K562 (cell line): Measurements from ENCODE around the gene RERE. TPM values are rescaled to one million over a fixed set of nuclear protein-coding genes. Genes with fewer than 3 reads are reported as not detected.

Experiments
- ATAC-seq: fragments of 200-7000 bp; cut with Tn5 transposase; 3 replicates; pipeline ENCODE4 v1.9.1; 2020; ENCODE audit warnings: moderate library complexity
- BruUV-seq: library from RNA; stranded (reverse); fragments of 400-500 nt; replicated peaks from 2 replicates; lab custom pipeline; 2021; lab: Mats Ljungman, UMichigan
- CTCF ChIA-PET: fragments of 300-600 bp; formaldehyde crosslinking; extraction: SDS; loops from one replicate; lab custom pipeline; 2021; ENCODE audit warnings: low intra/inter-chr PET ratio; lab: Yijun Ruan, JAX
- POLR2A ChIA-PET: fragments of 300-600, 350-650 bp; sonication (Branson Sonifier 250); formaldehyde crosslinking; extraction: SDS; loops from one replicate; lab custom pipeline; 2021; ENCODE audit warnings: antibody characterized with exemption, inconsistent platforms; lab: Yijun Ruan, JAX
- DNase-seq, 4 experiments: peaks; one replicate each; pipeline versions ENCODE4 v3.0.0 to v3.0.0-alpha.2; 2011 to 2018; ENCODE audit warnings: low spot score in 3 of 4, mixed read lengths in 3 of 4; ENCODE audit errors: extremely low read depth in 1 of 4
- FAIRE-seq: peaks from 2 replicates; lab custom pipeline; 2011; peaks lifted over from hg19 to GRCh38; lab: Jason Lieb, UNC
- H2AFZ ChIP-seq: 2 replicates; pipeline ENCODE4 v1.6.0; 2011; ENCODE audit warnings: low read depth, low read length, control low read depth, inconsistent platforms
- H3K27ac ChIP-seq: fragments of 200-600 bp; 3 replicates; pipeline ENCODE4 v1.8.0; 2011; ENCODE audit warnings: low read depth, mild to moderate bottlenecking, control low read depth, inconsistent platforms, low read length, moderate library complexity, mixed read lengths; ENCODE audit errors: extremely low read depth
- H3K27me3 ChIP-seq, 2 experiments: fragments of 300-600 bp in 1 of 2; 2 replicates in 1 of 2; 3 replicates in 1 of 2; pipeline versions ENCODE4 v1.6.0 to v1.8.0; 2011; ENCODE audit warnings: inconsistent platforms in 2 of 2, low read length in 2 of 2, mild to moderate bottlenecking in 1 of 2, mixed read lengths in 1 of 2, moderate library complexity in 1 of 2; ENCODE audit not compliant: control insufficient read depth in 2 of 2, insufficient read depth in 2 of 2
- H3K36me3 ChIP-seq: fragments of 300-600 bp; 3 replicates; pipeline ENCODE4 v1.8.0; 2011; ENCODE audit warnings: mild to moderate bottlenecking, low read length, inconsistent platforms; ENCODE audit not compliant: control insufficient read depth, insufficient read depth
- H3K4me1 ChIP-seq, 2 experiments: fragments of 200-600 bp in 1 of 2; replicated peaks in 1 of 2; 2 replicates in 1 of 2; 3 replicates in 1 of 2; pipeline versions ENCODE4 v1.5.1 to v1.8.0; 2011; ENCODE audit warnings: inconsistent platforms in 2 of 2, low read length in 2 of 2, mild to moderate bottlenecking in 1 of 2, mixed read lengths in 1 of 2, moderate library complexity in 1 of 2; ENCODE audit not compliant: control insufficient read depth in 2 of 2, insufficient read depth in 2 of 2
- H3K4me2 ChIP-seq: 2 replicates; pipeline ENCODE4 v1.6.1; 2011; ENCODE audit warnings: low read length, control low read depth, inconsistent platforms, mixed read lengths; ENCODE audit not compliant: insufficient read depth
- H3K4me3 ChIP-seq: fragments of 200-600 bp; sonication (generic), shearing (Covaris generic); 2 replicates; pipeline ENCODE4 v1.5.1; 2016; ENCODE audit warnings: control low read depth, inconsistent platforms
- H3K79me2 ChIP-seq: fragments of 200-600 bp; 3 replicates; pipeline ENCODE4 v1.8.0; 2011; ENCODE audit warnings: low read length, inconsistent platforms; ENCODE audit not compliant: control insufficient read depth, insufficient read depth
- H3K9ac ChIP-seq, 2 experiments: 2 replicates each; pipeline versions ENCODE4 v1.6.0 to v1.6.1; 2011; ENCODE audit warnings: low read depth in 2 of 2, low read length in 2 of 2, control low read depth in 1 of 2, inconsistent platforms in 1 of 2, mild to moderate bottlenecking in 1 of 2, mixed read lengths in 1 of 2; ENCODE audit not compliant: insufficient read depth in 1 of 2
- H3K9me1 ChIP-seq: one replicate; pipeline ENCODE4 v1.6.0; 2011; ENCODE audit warnings: inconsistent platforms, mild to moderate bottlenecking, low read length, moderate library complexity; ENCODE audit not compliant: control insufficient read depth, insufficient read depth
- H3K9me3 ChIP-seq: replicated peaks from 2 replicates; pipeline ENCODE4 v1.5.1; 2011; ENCODE audit warnings: low read depth, low read length, inconsistent platforms; ENCODE audit not compliant: control insufficient read depth, insufficient read depth
- H4K20me1 ChIP-seq: replicated peaks from 2 replicates; pipeline ENCODE4 v1.6.1; 2011; ENCODE audit warnings: low read length, inconsistent platforms, mixed read lengths; ENCODE audit not compliant: control insufficient read depth, insufficient read depth
- NR4A1 ChIP-seq, 2 experiments: fragments of 250-450 bp in 1 of 2; fragments of 450-650 bp in 1 of 2; sonication (Bioruptor Pico) in 1 of 2; IDR thresholded peaks; 2 replicates each; pipeline versions ENCODE4 v1.4.0 to v1.6.1; 2016 to 2020; ENCODE audit warnings: mild to moderate bottlenecking in 2 of 2, missing compliant biosample characterization in 1 of 2, missing genetic modification characterization in 1 of 2, moderate library complexity in 1 of 2
- POU5F1 ChIP-seq: fragments of 150-350 bp; IDR thresholded peaks from 2 replicates; pipeline ENCODE4 v1.6.1; 2014; ENCODE audit warnings: borderline replicate concordance, low read length, low read depth, mild to moderate bottlenecking; ENCODE audit not compliant: partially characterized antibody
- PRPF4 ChIP-seq: fragments of 200-400 bp; formaldehyde crosslinking; IDR thresholded peaks from one replicate; pipeline ENCODE4 v1.6.1; 2017; ENCODE audit warnings: low read length, low read depth, mild to moderate bottlenecking; ENCODE audit not compliant: insufficient read depth, poor library complexity, severe bottlenecking
- RFX1 ChIP-seq: fragments of 450-650 bp; IDR thresholded peaks from 2 replicates; pipeline ENCODE4 v1.6.1; 2016; ENCODE audit warnings: mild to moderate bottlenecking, moderate library complexity
- SMAD3 ChIP-seq: fragments of 450-650 bp; formaldehyde crosslinking; conservative IDR thresholded peaks from 2 replicates; pipeline ENCODE4 v1.4.0; 2020; ENCODE audit warnings: mild to moderate bottlenecking
- SOX6 ChIP-seq: fragments of 450-650 bp; IDR thresholded peaks from 2 replicates; pipeline ENCODE4 v1.6.1; 2014; ENCODE audit warnings: mild to moderate bottlenecking
- TCF3 ChIP-seq: sonication (generic); formaldehyde crosslinking; IDR thresholded peaks from 2 replicates; pipeline ENCODE4 v1.4.0; 2020; ENCODE audit warnings: mild to moderate bottlenecking, missing genetic modification reagents
- ZNF224 ChIP-seq: sonication (generic); formaldehyde crosslinking; IDR thresholded peaks from 2 replicates; pipeline ENCODE4 v1.8.0; 2022; ENCODE audit warnings: mild to moderate bottlenecking, missing genetic modification reagents
- WGBS: fragments of 100-300 bp; shearing (Covaris generic); methylation state at CpG from one replicate; pipeline ENCODE4 v1.1.6; 2016; ENCODE audit warnings: low coverage, mixed read lengths; ENCODE audit not compliant: insufficient coverage; ENCODE audit errors: missing lambda C conversion rate; 5-methylcytosine and 5-hydroxymethylcytosine counted together
- in situ Hi-C: fragments of 300-500 bp; cut with MboI; formaldehyde crosslinking; loops from 4 replicates; pipeline ENCODE4 v1.15.0; 2018; ENCODE audit warnings: inconsistent platforms, mixed read lengths
- intact Hi-C: fragments of 100-400 bp; cut with micrococcal nuclease; formaldehyde crosslinking; loops from 2 replicates; pipeline ENCODE4 v1.14.2; 2022
- polyA plus RNA-seq, 8 experiments: library from polyadenylated mRNA; depleted of rRNA in 4 of 8; stranded (reverse) in 5 of 8; unstranded in 3 of 8; fragments of >200 nt; fragmentation: Nextera tagmentation in 2 of 8; fragmentation: Illumina TruSeq in 1 of 8; extraction: Ambion mirVana in 2 of 8; extraction: Trizol in 1 of 8; gene quantifications; 2 replicates each; pipeline versions ENCODE4 v1.2.1 to v1.2.3, GENCODE V29; 2011 to 2014; ENCODE audit warnings: inconsistent platforms in 1 of 8, missing spikeins in 1 of 8
- total RNA-seq, 7 experiments: library from RNA; depleted of rRNA in 6 of 7; stranded (reverse); fragments of >200 nt in 6 of 7; fragmentation: Illumina TruSeq in 2 of 7; extraction: Trizol in 2 of 7; gene quantifications; 2 replicates each; pipeline versions ENCODE4 v1.2.1 to v1.2.3, GENCODE V29; 2011 to 2021; ENCODE audit warnings: low replicate concordance in 1 of 7
- TF ChIP-seq, protein P1 (sequence below): fragments of 250-450 bp; sonication (Bioruptor Pico); IDR thresholded peaks from 2 replicates; pipeline ENCODE4 v1.5.0; 2022; ENCODE audit warnings: mild to moderate bottlenecking
- TF ChIP-seq, protein P2 (sequence below), 2 experiments: fragments of 450-650 bp in 1 of 2; sonication (generic) in 1 of 2; formaldehyde crosslinking in 1 of 2; IDR thresholded peaks in 1 of 2; conservative IDR thresholded peaks in 1 of 2; 2 replicates each; pipeline versions ENCODE4 v1.6.1 to v1.8.1; 2016 to 2023; ENCODE audit warnings: mild to moderate bottlenecking in 2 of 2, moderate library complexity in 2 of 2, inconsistent platforms in 1 of 2, missing genetic modification reagents in 1 of 2
- TF ChIP-seq, protein P3 (sequence below), 2 experiments: fragments of 450-650 bp in 1 of 2; IDR thresholded peaks; 2 replicates each; pipeline ENCODE4 v1.6.1; 2011 to 2017; ENCODE audit warnings: low read depth in 2 of 2, antibody characterized with exemption in 1 of 2, borderline replicate concordance in 1 of 2, low read length in 1 of 2, mild to moderate bottlenecking in 1 of 2, mixed read lengths in 1 of 2; ENCODE audit not compliant: control insufficient read depth in 1 of 2
- TF ChIP-seq, protein P4 (sequence below): fragments of 450-650 bp; IDR thresholded peaks from 2 replicates; pipeline ENCODE4 v1.6.1; 2016; ENCODE audit warnings: missing biosample characterization, missing genetic modification characterization

The RERE gene
- total and polyA plus RNA-seq, 9 of the 15 experiments (the other 6 are each of a cell fraction or from before 2014, with no cell fraction given): 3.0 to 51.5 (median 13.4) TPM

DNA sequence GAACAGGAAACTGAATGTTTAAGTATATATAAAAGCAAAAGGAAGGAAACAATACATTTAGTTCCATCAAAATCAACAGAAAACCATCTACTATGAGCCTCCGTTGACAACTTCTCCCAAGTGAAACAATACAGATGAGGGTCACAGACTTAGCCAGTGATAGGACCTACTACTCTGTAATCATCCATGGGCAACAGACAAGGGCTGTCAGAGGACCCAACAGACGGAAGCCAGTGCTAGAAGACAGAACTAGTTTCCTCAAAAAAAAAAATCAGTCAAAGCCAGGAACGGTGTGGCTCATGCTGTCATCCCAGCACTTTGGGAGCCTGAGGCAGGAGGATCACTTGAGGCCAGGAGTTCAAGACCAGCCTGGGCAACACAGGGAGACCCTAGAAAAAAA, 20.6 kb downstream of the RERE start:
- H3K4me2 ChIP-seq: no peak overlapping the region
- TF ChIP-seq NR4A1 (CRISPR knock-in tag; IDR thresholded peaks at IDR 0.05): no peak
- no peak for TF ChIP-seq NR4A1 (tag; IDR thresholded peaks at IDR 0.05)
- TF ChIP-seq TCF3 (CRISPR knock-in tag): 0 out of 2 replicates have a peak, but pooled peaks have one; percentile 9
- no peak for TF ChIP-seq PRPF4
- TF ChIP-seq, protein P1, sequence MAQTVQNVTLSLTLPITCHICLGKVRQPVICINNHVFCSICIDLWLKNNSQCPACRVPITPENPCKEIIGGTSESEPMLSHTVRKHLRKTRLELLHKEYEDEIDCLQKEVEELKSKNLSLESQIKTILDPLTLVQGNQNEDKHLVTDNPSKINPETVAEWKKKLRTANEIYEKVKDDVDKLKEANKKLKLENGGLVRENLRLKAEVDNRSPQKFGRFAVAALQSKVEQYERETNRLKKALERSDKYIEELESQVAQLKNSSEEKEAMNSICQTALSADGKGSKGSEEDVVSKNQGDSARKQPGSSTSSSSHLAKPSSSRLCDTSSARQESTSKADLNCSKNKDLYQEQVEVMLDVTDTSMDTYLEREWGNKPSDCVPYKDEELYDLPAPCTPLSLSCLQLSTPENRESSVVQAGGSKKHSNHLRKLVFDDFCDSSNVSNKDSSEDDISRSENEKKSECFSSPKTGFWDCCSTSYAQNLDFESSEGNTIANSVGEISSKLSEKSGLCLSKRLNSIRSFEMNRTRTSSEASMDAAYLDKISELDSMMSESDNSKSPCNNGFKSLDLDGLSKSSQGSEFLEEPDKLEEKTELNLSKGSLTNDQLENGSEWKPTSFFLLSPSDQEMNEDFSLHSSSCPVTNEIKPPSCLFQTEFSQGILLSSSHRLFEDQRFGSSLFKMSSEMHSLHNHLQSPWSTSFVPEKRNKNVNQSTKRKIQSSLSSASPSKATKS (CRISPR knock-in tag): no peak
- TF ChIP-seq, protein P2, sequence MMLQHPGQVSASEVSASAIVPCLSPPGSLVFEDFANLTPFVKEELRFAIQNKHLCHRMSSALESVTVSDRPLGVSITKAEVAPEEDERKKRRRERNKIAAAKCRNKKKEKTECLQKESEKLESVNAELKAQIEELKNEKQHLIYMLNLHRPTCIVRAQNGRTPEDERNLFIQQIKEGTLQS (IDR thresholded peaks at IDR 0.05): no peak
- TF ChIP-seq, protein P2 (CRISPR knock-in tag; conservative IDR thresholded peaks at IDR 0.05): no peak
- no peak for TF ChIP-seq POU5F1
- TF ChIP-seq, protein P3, sequence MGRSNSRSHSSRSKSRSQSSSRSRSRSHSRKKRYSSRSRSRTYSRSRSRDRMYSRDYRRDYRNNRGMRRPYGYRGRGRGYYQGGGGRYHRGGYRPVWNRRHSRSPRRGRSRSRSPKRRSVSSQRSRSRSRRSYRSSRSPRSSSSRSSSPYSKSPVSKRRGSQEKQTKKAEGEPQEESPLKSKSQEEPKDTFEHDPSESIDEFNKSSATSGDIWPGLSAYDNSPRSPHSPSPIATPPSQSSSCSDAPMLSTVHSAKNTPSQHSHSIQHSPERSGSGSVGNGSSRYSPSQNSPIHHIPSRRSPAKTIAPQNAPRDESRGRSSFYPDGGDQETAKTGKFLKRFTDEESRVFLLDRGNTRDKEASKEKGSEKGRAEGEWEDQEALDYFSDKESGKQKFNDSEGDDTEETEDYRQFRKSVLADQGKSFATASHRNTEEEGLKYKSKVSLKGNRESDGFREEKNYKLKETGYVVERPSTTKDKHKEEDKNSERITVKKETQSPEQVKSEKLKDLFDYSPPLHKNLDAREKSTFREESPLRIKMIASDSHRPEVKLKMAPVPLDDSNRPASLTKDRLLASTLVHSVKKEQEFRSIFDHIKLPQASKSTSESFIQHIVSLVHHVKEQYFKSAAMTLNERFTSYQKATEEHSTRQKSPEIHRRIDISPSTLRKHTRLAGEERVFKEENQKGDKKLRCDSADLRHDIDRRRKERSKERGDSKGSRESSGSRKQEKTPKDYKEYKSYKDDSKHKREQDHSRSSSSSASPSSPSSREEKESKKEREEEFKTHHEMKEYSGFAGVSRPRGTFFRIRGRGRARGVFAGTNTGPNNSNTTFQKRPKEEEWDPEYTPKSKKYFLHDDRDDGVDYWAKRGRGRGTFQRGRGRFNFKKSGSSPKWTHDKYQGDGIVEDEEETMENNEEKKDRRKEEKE (IDR thresholded peaks at IDR 0.05; ENCODE audit: borderline replicate concordance in 1 of 2, control insufficient read depth in 1 of 2, low read depth in 2 of 2, low read length in 1 of 2): no peak
- TF ChIP-seq SMAD3 (CRISPR knock-in tag): no peak
- no peak for TF ChIP-seq RFX1
- no peak for TF ChIP-seq SOX6
- TF ChIP-seq ZNF224: no peak
- TF ChIP-seq, protein P4, sequence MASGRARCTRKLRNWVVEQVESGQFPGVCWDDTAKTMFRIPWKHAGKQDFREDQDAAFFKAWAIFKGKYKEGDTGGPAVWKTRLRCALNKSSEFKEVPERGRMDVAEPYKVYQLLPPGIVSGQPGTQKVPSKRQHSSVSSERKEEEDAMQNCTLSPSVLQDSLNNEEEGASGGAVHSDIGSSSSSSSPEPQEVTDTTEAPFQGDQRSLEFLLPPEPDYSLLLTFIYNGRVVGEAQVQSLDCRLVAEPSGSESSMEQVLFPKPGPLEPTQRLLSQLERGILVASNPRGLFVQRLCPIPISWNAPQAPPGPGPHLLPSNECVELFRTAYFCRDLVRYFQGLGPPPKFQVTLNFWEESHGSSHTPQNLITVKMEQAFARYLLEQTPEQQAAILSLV (tag): no peak

More for the DNA sequence above, 20.6 kb downstream of the RERE start:
- CTCF ChIA-PET: no interaction called here
- no peaks in the 10 kb centered on the region for H3K27me3 ChIP-seq
- ATAC-seq (peak; percentile 52), FAIRE-seq (peak; percentile 70), DNase-seq (peak in 1 of 4 experiments; percentile 51)
- POLR2A ChIA-PET: no interaction called here
- H3K4me1 ChIP-seq: peaks cover 7 to 21% of the 10 kb centered on the region in 2 experiments; a peak in 4 of 5 replicates
- no peak overlapping the region for H2AFZ ChIP-seq
- in situ Hi-C loops: no loop called here
- WGBS: 9% methylated on average over 3 of the region's 3 CpGs
- H3K36me3 ChIP-seq: peaks cover 4% of the 10 kb centered on the region; the same call in 1 of the 3 replicates
- no peak overlapping the region for H3K4me3 ChIP-seq
- no TSS peak for BruUV-seq
- H3K9me1 ChIP-seq: no peaks in the 10 kb centered on the region
- H4K20me1 ChIP-seq: no peaks in the 10 kb centered on the region
- H3K9me3 ChIP-seq: no peaks in the 10 kb centered on the region
- intact Hi-C loops: no loop called here
- no peak overlapping the region for H3K9ac ChIP-seq
- peak overlapping the region; percentile 51; the same call in 2 of the 3 replicates for H3K27ac ChIP-seq
- H3K79me2 ChIP-seq: peaks cover 47% of the 10 kb centered on the region
